ENCODE results near the gene TIE1. TPM values are rescaled to one million over a fixed set of nuclear protein-coding genes. Genes with fewer than 3 reads are reported as not detected.

The TIE1 gene
- total RNA-seq, 2 experiments from 2014 or later = 0.15 to 0.66 TPM

- no peaks in the 10 kb centered on the region for H4K20me1 ChIP-seq (ENCODE audit: insufficient read depth, low read length)
- CTCF ChIA-PET (ENCODE audit: unreplicated experiment) = interaction anchor here (0.5 kb wide), 1 partner anchor 611 kb away, joined by 3 read pairs; no protein-coding TSS in a partner anchor
- no peak overlapping the region for H3K4me3 ChIP-seq (ENCODE audit: low read depth, low read length, poor library complexity, severe bottlenecking)
- H2AFZ ChIP-seq (ENCODE audit: low read length) = no peak overlapping the region
- no peaks in the 10 kb centered on the region for H3K4me1 ChIP-seq (ENCODE audit: insufficient read depth, low read length, poor library complexity, severe bottlenecking)
- no peak overlapping the region for H3K27ac ChIP-seq (ENCODE audit: low read depth, low read length, poor library complexity, severe bottlenecking)
- intact Hi-C loops (cut with micrococcal nuclease; ENCODE audit: unreplicated experiment) = no loop called here
- POLR2A ChIA-PET = no interaction called here
- no peak for TF ChIP-seq EZH2phosphoT487 (IDR thresholded peaks at IDR 0.05; ENCODE audit: borderline replicate concordance, low read depth, low read length)
- TF ChIP-seq, protein P1, sequence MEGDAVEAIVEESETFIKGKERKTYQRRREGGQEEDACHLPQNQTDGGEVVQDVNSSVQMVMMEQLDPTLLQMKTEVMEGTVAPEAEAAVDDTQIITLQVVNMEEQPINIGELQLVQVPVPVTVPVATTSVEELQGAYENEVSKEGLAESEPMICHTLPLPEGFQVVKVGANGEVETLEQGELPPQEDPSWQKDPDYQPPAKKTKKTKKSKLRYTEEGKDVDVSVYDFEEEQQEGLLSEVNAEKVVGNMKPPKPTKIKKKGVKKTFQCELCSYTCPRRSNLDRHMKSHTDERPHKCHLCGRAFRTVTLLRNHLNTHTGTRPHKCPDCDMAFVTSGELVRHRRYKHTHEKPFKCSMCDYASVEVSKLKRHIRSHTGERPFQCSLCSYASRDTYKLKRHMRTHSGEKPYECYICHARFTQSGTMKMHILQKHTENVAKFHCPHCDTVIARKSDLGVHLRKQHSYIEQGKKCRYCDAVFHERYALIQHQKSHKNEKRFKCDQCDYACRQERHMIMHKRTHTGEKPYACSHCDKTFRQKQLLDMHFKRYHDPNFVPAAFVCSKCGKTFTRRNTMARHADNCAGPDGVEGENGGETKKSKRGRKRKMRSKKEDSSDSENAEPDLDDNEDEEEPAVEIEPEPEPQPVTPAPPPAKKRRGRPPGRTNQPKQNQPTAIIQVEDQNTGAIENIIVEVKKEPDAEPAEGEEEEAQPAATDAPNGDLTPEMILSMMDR (conservative IDR thresholded peaks at IDR 0.05; ENCODE audit: low read length) = no peak
- H3K36me3 ChIP-seq (ENCODE audit: insufficient read depth, low read length) = no peaks in the 10 kb centered on the region
- H3K79me2 ChIP-seq (ENCODE audit: insufficient read depth, low read depth, low read length) = no peaks in the 10 kb centered on the region
- H3K9me3 ChIP-seq (ENCODE audit: low read length) = no peaks in the 10 kb centered on the region
- no TSS peak for BruUV-seq (replicated peaks)
- H3K4me2 ChIP-seq (ENCODE audit: low read length) = no peak overlapping the region
- H3K9me2 ChIP-seq (ENCODE audit: insufficient read depth, low read length) = no peaks in the 10 kb centered on the region
- DNase-seq (ENCODE audit: low spot score) = no peak
Observed at GRCh38 chr1:43288058-43288784, 12.6 kb upstream of the TIE1 start.

DNA sequence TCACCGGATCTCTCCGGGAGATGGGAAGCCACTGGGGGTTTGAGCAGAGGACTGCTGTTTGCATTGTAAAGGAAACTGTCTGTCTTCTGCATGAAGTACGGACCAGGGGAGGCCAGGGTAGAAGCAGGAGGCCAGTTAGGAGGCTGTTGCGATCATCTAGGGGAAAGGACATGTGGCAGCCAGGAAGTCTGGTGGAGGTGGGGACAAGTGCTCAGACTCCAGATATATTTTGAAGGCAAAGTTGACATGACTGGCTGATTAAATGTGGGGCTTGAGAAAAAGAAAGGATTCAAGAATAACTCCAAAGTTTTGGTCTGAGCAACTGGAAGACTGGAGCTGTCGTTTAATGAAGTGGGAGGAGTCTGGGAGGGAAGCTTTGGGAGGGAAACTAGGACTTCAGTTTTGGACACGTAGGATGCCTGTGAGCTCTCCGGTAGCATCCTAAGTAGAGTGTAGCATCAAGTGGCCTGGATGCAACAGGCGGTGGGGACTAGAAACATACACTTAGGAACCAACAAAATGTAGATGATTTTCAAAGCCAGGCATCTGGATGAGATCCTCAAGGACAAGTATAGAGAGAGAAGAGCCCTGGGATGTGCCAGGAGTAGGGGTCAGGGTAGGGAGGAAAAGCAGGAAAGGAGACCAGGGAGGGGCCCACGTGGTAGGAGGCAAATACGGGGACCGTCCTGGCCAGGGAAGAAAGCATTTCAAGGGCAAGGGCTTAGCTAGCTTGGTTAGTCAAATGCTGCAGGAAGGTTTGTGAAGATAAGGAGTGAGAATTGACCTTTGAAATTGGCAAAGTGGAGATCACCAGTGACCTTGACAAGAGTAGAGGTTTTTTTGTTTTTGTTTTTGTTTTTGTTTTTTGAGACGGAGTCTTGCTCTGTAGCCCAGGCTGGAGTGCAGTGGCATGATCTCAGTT is 11.7 kb upstream of the TIE1 start:
- H3K4me2 ChIP-seq (ENCODE audit: low read length) = no peak overlapping the region
- ChIA-PET CTCF (ENCODE audit: unreplicated experiment) (interaction anchor here (0.5 kb wide), 1 partner anchor 610 kb away, joined by 3 read pairs; no protein-coding TSS in a partner anchor), POLR2A (no interaction called here)
- no peaks in the 10 kb centered on the region for H4K20me1 ChIP-seq (ENCODE audit: insufficient read depth, low read length)
- no peaks in the 10 kb centered on the region for H3K36me3 ChIP-seq (ENCODE audit: insufficient read depth, low read length)
- H3K4me1 ChIP-seq (ENCODE audit: insufficient read depth, low read length, poor library complexity, severe bottlenecking) = no peaks in the 10 kb centered on the region
- H2AFZ ChIP-seq (ENCODE audit: low read length) = no peak overlapping the region
- no peaks in the 10 kb centered on the region for H3K9me2 ChIP-seq (ENCODE audit: insufficient read depth, low read length)
- intact Hi-C loops (cut with micrococcal nuclease; ENCODE audit: unreplicated experiment) = no loop called here
- H3K79me2 ChIP-seq (ENCODE audit: insufficient read depth, low read depth, low read length) = no peaks in the 10 kb centered on the region
- H3K9me3 ChIP-seq (ENCODE audit: low read length) = no peaks in the 10 kb centered on the region
- no peak overlapping the region for H3K4me3 ChIP-seq (ENCODE audit: low read depth, low read length, poor library complexity, severe bottlenecking)
- no TSS peak for BruUV-seq (replicated peaks)
- DNase-seq (ENCODE audit: low spot score) = no peak
- TF ChIP-seq, protein P1 (conservative IDR thresholded peaks at IDR 0.05; ENCODE audit: low read length) = no peak
- no peak for TF ChIP-seq EZH2phosphoT487 (IDR thresholded peaks at IDR 0.05; ENCODE audit: borderline replicate concordance, low read depth, low read length)
- H3K27ac ChIP-seq (ENCODE audit: low read depth, low read length, poor library complexity, severe bottlenecking) = no peak overlapping the region
